Eye (tissue), 1 donor: ENCODE results near the gene PSMB11.

Experiments
- DNase-seq: peaks from one replicate; pipeline ENCODE4 v3.0.0-alpha.2; 2015

The PSMB11 gene

DNA sequence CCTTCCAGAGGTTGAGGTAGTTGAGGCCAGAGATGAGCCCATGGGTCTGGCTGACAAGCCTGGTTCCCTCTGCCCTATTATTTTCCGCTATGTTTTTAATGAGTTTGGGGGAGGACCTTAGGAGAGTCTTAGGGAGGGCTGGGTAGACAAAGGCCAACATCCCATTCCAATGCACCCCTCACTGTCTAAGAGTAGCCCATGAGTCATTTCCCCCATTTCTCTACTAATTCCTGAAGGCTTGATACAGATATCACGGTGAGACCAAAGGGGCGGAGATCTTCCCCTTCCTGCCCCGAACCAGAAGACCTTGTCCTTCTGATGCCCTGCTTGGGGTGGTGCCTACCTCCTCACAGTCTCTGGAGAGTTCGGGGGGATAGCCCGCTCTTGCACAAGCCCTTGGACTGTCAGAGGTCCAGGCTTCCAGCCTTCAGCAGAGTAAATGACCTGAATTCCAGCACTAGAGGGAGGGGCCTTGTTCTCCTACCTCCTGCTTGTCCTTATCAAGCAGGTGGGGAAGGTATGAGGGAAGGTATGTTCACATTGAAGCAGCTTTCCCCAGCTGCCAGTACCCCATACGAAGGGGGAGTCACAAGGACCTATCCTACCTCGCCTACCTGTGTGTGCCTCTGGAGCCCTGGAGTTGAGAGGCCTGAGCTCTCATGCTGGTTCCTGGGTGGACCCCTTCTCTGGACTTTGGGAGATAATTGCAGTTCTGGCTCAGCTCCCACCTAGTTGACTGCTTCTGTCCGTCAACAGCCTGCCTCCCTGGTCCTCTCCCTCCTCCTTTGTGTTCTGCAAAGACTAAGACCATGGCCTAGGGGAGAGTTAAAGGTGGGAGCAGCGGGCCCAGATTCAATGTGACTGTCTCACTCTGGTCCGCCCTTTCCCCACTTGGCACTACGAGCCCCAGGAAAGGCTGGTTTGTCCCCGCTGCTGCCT is 3.7 kb downstream of the PSMB11 start:
- DNase-seq, result no peak

DNA sequence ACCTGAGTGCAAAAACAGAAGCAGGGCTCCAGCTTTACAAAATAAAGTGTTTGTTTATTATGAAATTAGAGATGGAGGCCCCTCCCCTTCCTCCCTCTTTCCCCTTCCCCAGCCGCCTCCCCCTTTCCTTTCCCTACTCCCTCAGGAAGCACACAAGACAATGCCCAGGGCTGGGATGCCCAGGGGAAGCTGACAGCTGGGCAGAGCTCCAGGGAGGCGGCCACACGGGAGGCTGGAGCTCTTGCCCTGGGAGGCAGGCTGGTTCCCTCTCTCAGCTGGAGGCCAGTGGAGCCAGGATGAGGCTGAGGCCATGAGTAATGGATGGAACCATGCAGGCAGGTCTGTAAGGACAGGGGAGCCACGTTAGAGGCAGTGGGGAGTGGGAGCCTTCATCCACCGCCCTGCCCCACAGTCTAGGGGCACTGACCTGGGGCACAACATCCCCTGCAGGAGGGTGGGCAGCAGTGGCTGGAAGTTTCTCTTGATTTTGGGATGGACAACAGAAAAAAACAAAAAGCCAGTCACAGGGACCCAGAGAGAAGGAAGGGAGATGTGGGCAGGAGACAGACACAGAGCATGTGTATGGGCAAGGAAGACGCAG is 5.1 kb downstream of the PSMB11 start:
- no peak for DNase-seq

DNA sequence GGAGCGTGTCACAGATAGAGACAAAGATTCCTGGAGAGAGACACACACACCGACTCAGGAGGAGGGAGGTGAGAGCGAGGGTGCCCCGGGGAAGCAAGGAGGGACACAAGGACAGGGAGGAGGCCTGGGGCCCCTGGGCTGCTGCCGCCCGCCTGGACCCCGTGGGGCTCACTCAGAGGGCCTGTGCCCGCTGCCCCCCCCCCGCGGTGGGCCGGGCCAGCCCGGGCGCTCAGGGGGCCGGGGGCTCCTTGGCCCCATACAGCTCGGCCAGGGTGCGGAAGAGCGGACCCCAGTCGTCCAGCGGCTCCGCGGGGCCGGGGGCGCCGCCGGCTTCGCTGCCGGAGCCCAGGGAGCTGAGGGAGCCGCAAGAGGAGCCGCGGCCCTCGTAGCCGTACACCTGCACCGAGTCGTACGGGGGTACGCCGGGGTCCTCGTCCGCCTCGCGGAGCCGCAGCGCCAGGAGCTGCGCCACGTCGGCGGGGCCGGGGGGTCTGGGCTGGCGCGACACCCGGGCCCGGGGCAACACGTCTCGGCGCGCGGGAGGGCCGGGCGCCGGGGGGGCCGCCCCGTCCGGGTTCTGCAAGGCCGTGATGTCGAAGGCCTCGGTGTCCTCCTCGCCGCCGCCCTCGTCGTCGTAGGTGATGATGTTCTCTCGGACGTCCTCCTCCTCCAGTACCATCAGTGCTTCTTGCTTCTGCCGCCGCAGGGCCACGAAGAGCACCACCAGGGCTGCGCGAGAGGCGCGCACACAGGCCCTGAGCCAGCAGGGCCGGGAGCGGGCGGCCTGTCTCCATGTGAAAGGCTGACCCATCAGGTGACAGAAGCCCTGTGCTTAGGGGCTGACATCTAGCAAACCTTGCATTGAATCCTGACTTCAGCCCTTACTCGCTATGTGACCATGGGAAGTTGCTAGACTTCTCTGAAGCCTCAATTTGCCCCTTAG is 6.0 kb downstream of the PSMB11 start:
- no peak for DNase-seq

DNA sequence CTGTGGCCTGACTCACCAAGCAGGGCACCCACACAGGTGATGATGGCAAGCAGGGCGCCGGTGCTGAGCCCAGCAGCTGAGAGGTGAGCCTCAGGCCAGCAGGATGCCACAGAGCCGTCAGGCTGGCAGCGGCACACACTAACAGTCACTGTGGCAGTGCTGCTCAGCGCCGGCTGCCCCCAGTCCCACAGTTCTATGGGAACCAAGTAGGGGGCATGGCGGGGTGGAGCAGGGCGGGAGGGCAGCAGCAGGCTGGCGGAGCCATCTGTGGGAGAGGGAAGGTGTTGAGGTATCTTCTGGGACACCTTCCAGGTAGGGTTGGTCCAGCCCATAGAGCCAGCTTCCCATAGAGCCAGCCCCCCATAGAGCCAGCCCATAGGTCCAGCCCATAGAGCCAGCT is 7.0 kb downstream of the PSMB11 start:
- DNase-seq, result no peak

DNA sequence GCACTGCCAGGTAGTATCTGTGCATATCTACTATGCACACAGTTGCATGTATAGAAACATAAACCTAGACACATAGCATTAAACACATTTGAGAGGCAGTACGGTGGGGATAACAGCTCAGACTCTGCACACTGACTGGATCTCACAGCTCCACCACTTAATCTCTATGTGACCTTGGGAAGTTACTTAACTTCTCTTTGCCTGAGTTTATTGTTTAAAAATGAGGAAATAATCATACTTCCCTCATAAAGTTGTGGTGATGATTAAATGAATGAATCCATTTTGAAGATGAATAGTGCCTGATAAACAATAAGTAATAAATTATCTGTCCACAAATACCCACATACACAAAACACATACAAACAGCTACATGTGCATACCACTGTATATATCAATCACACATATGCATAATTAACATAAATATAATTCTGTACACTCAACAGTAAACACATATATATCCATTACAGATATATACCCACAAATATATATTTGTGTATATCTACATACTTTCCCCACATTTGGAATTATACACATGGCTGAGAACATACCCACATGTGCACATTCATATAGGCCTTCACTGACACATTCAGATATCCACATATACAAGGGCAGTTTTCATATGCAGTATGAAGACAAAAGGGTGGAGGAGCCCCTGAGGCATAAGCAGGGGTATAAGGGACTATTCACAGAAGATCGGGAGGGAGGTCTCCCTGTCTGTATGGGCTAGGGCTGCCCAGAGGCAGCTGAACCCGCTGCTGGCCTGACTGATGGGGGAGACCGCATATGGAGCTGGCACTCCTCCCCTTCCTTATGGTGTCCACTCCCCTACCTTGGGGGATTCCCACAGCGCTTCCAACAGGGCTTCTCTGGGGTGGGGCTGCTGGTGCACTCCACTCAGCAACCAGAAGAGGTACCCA is 9.4 kb downstream of the PSMB11 start:
- DNase-seq, result no peak

DNA sequence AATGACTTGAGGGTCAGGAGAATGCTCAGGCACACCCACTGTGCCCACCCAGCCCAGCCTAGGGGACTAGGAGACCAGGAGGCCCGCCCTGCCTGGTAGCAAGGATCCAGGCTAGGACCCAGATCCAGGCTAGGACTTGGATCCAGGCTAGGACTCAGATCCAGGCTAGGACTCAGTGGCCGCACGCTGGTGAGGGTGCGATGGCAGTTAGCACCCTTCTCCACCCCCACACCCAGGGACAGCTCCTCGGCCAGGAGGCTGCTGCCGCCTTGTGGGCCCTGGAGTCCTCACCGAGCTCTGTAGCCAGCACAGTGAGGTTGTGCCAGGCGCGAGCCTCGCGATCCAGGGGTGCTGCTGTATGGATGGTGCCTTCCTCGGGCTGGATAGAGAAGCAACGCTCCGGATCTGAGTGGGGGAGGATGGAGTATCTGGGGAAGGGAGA is 10.2 kb downstream of the PSMB11 start:
- DNase-seq, result no peak

DNA sequence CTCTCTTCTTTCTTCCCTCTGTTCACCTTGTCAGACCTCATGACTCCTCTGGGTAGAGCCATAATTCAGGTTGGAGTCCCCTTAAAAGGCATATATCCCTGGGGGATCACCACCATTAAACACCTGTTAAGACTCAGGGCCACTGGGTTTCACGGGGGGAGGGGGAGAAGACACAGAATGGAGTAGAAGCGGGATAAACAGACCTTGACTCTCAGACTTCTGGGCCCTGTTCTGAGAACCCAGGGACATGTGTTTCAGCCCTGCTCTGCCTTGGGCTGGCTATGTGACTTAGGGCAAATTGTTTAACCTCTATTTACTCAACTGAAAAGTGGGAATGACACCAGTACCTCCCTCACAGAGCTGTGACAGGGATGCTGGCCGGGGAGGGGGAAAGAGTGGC is 10.7 kb downstream of the PSMB11 start:
- DNase-seq, result no peak

DNA sequence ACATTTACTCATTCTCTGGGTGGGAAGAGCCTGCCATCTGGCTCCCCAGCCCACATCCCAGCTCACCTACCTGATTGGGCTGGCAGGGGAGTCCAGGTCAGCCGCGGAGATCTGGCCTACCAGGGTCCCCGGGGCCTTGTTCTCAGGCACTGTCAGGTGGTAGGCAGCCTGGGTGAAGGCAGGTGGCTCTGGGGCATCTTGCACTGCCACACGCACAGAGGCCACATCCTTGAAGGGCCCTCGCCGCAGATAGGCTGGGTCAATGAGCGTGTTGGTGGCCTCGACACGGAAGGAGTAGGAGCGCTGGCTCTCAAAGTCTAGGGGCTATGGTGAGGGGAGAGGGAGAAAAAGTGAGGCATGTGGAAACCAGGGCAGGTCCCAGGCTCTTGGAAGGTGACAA is 11.4 kb downstream of the PSMB11 start:
- DNase-seq, result no peak

DNA sequence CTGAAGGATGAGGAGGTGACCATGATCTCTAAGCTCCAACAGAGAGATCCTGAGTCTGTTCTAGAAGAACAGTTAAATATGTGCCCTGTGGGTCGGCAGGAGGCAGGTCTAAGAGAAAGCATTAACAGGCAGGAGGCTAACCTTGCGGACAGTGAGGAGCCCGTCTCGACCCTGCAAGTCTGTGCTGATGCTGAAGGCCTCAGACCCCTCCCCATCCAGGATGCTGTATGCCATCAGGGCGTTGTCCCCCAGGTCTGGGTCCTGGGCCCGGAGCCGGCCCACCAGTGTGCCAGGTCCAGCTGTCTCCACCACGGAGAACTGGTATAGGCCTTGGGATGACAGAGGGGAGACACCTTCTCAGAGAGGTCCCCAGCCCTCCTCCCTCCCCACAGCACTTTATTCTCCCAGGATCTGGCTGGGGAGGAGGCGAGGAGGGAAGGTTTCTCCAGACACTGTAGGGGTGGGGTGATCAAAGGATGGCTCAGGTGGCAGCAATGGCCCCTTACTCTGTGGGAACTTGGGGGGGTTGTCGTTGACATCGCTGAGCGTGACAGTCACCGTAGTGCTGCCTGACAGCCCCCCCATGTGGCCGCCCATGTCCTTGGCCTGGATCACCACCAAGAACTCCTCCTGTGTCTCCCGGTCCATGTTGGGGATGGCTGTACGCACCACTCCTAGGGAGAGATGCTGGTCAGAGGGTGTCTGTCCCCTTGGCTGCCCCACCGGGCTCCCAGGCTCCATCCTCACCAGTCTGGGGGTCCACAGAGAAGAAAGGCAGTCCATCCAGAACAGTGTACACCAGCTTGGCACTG is 12.2 kb downstream of the PSMB11 start:
- peak; percentile 37 for DNase-seq

DNA sequence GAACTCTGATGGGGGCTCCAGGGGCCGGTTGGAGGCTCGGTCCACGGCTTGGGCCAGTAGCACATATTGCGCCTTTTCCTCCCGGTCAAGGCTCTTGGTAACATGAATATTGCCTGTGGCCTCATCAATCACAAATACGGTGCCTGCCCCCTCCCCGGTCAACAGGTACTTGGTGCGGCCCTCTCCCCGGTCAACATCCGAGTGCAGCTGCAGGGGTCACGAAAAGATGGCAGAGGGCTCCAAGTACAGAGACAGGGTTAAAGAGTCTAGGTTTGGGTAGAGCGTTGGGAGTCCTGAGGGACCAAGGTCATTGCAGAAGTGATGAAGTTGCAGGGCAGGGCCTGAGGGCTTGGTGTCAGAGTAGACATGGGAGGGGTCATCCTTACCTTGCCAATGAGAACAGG is 13.1 kb downstream of the PSMB11 start:
- DNase-seq, result no peak

DNA sequence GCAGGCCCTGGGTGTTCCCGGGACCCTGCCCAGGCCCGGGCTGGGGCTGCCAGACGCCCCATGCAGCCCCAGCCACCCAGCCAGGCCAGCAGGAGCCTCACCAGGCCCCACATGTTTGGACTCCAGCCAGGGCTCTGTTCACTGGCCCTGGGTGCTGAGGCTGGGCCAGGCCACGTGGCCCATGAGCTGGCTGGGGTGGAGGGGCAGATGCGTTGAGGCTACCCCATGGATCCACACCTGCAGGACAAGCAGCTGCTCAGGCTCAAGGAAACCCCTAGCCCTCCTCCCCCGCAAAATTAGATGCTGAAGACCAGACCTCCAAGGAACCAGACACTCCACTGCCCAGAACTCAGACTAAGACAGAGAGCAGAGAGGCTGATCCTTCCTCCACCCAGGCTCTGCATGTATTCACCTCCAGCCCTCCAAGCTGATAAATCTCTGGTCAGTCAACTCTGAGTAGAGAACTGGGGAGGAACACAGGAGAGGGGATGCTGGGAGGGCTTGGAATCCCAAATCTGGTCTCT is 13.7 kb downstream of the PSMB11 start:
- no peak for DNase-seq

DNA sequence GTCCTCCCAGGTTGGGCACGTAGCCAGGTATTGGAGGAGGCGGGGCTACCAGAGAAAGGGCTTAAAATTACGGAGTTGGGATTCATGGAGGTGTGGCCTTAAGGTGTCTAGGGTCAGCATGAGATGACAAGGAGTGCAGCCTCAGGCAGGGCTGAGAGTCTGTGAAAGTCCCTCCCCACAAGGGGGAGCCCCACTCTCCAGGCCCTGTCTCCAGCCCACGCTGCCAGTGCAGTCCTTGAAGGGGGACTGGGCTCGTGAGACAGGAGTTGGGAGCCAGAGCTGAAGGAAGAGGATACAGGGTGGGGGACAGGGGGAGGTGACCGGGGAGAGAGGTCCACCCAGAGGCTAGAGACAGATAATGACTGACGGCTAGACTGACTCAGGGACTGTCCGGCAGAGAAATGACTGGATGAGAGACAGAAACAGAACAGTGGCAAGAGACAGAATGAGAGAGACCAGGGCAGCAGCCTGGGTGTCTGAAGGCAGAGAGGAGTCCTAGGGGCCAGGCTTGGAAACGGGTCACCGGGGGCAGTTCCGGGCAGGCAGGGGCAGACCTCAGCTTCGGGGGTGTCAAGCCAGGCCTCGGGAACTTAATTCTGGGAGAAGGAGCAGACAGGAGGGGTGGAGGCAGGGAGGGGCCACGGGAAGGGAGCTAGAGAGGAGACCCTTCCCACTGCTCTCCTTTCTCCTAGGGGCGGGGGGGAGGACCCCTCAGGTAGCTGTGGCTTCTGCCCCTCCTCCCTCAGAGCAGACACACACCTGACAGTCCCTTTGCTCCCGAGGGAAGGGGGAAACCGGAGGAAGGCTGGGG is 14.3 kb downstream of the PSMB11 start:
- DNase-seq, result peak; percentile 78

DNA sequence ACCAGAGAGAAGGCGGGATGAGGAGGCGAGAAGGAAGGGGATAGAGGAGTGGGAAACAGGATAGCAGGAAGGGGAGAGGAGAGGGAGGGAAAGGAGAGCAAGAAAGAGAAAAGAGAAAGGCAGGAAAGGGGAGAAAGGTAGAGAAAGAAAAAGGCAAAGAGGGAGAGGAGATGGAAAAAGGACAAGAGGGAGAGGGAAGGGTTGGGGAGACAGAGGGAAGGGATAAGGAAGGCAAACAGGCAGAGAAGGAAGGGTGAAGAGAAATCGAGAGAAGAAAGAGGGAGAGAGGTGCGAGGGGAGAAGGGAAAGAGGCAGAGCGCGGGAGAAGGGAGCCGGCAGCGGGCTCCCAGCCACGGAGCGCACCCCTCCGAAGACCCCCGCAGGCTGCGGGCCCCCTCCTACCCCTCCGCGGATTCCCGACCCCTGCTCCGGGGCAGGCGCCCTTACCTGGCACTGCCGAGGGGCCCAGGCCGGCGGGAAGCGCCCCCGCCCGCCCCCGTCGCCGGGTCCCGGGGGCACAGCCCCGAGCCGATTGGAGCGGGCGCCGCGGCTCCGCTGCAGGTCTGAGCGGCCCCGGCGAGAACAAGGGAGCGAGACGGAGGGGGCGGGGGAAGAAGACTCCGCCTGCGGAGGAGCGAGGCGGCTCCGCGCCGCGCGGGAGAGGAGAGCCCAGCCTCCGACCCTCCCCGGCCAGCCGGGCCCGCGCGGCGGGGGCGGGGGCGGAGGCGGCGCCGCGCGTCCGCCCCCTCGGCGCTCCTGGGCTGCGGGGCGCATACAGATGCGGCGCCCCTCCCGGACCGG is 15.1 kb downstream of the PSMB11 start, which contains the start of gene CDH24:
Gene CDH24, minus strand, starts transcription at position 565 of the 801 bp plus-strand sequence. CDS start 1,787 bp downstream, outside the sequence.
- peak; percentile 91 for DNase-seq

DNA sequence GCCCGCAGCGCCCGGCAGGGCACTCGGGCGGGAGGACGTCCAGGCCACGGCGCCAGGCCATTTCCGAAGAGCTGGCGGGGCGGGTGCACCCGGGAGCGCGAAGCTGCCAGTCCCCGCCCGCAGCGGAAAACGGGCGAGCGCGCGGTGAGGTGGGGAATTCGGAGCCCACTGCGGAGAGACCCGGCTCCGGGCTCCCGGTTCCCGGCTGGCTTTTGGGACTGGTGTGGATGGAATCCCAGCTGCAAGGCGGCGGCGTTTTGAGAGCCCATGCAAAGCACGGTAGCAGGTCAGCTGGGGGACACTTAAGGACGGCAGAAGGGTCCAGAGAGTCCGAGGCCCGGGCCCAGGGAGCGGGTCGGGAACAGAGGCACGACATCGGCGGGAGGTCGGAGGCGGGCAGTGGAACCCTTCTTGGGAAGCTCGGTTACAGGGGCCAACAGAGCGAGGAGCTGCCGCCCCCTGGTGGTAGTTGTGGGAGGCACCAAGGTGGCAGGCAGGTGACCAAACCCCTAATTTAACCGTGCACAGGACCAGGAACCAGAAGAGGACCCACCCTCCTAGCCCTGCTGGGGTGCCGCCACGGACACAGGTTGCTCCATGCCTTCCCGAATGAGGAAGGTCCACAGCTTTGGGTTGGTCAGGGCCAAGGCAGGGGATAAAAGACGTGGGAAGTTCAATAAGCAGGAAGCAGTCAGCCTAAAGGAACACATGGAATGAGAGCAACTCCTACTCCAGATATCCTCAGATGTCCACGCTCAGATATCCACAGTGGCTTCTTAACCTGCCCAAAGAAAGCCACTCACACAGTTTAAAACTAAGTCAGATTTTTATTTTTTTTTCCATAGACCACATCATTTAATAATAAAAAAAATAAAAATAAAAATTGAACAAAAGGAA is 16.0 kb downstream of the PSMB11 start:
- DNase-seq, result peak; percentile 97

DNA sequence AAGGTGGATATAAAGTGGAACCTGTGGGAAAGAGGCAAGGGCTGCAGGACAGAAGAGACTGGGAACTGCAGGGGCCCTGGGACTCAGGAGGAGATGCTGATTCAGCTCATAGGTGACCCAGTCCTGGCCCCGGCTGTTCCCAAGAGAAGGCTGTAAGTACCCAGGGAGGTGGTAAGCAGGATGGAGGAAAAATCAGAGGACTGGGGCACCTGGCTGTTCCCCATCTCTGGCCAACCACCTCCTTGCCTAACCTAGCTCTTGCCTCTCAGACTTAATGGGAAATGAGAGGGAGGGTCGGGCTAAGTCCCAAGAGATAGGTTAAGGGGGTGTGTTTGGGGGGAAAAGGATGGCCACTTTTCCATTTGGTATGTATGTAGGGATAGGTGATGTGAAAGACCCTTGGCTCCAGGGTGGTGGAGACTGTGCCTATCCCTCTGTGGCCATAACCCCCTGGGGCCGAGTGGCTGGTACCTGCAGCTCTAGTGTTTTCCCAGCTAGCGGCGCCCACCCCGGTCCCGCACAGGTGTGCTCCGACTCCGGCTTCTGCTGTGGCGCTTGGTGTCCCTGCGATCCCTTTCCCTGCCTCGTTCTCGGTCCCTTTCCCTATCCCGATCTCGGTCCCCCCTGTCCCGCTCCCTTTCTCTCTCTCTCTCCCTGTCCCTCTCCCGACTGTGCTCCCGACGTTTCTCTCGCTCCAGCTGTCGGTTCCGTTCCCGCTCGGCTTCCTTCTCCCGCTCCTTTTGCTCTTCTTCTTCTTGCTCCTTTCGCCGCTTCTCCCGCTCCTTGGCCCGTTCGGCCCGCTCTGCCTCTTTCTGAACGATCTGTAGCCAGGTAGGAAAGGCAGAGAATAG is 16.9 kb downstream of the PSMB11 start:
- no peak for DNase-seq

DNA sequence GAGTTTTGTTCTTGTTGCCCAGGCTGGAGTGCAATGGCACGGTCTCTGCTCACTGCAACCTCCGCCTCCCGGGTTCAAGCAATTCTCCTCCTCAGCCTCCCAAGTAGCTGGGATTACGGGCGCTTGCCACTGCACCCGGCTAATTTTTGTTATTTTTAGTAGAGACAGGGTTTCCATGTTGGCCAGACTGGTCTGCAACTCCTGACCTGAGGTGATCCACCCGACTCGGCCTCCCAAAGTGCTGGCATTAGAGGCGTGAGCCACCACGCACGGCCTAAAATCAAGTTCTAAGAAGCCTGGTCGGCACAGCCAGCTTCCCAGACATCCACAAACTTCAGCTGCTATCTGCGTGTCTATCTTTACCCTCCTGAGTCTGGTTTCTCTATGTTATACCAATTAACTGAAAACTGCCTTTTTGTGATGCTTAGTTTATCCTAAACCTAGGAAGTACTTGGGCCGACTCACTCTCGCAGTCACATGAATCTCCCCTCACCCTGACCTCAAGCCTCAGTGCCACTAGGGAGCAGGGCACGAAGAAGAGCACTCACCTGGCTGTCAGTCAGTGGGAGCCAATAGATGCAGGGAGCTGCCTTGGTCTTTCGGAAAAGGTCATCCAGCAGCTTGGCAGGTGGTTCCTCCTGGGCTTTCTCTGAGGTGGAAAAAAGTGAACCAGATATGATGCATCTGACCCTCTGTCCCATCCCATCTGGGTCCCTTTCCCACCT is 18.7 kb downstream of the PSMB11 start:
- DNase-seq, result no peak
